Mesodermal cell (in vitro differentiated cells): Measurements from ENCODE around the gene NGEF.
"Not testable (repeated sequence)": the region's sequence is repeated elsewhere in the genome, so short reads cannot be mapped to it uniquely, and the experiment has no call there.

Source experiments
- H3K27ac ChIP-seq: 2 replicates; pipeline ENCODE4 v1.7.0; 2013; ENCODE audit warnings: mild to moderate bottlenecking, low read depth, low read length, moderate library complexity; ENCODE audit not compliant: severe bottlenecking
- H3K36me3 ChIP-seq: 2 replicates; pipeline ENCODE4 v1.7.1; 2013; ENCODE audit warnings: mild to moderate bottlenecking, low read length, moderate library complexity; ENCODE audit not compliant: control insufficient read depth, insufficient read depth
- H3K4me1 ChIP-seq: one replicate; pipeline ENCODE4 v1.7.1; 2013; ENCODE audit warnings: mild to moderate bottlenecking, low read length; ENCODE audit not compliant: insufficient read depth, control insufficient read depth, poor library complexity, severe bottlenecking
- H3K4me3 ChIP-seq: 2 replicates; pipeline ENCODE4 v1.7.0; 2013; ENCODE audit warnings: low read length, control low read depth, mild to moderate bottlenecking; ENCODE audit not compliant: insufficient read depth, poor library complexity, severe bottlenecking; ENCODE audit errors: extremely low read depth
- H3K9me3 ChIP-seq: 2 replicates; pipeline ENCODE4 v1.7.1; 2013; ENCODE audit warnings: mild to moderate bottlenecking, low read length, moderate library complexity; ENCODE audit not compliant: control insufficient read depth
- whole genome bisulfite sequencing, 2 experiments: methylation state at CpG; one replicate each; pipeline ENCODE4 v1.1.5; 2013; ENCODE audit warnings: missing lambda C conversion rate in 2 of 2; ENCODE audit not compliant: insufficient coverage in 2 of 2; 5-methylcytosine and 5-hydroxymethylcytosine counted together

Gene NGEF

GRCh38 chr2:233019610-233020009, 6.6 kb upstream of the NGEF start:
- H3K27ac ChIP-seq, H3K4me3 ChIP-seq, H3K4me1 ChIP-seq, H3K9me3 ChIP-seq, H3K36me3 ChIP-seq: not testable (repeated sequence)
- WGBS, 2 experiments = 100% methylated on average over 1 of the region's 4 CpGs; no CpG with 5 or more reads in 1 of the 2 experiments

- no peak overlapping the region for H3K4me3 ChIP-seq
- H3K27ac ChIP-seq = no peak overlapping the region
- no CpG with 5 or more reads among the region's 1 CpG for WGBS, 2 experiments
- H3K9me3 ChIP-seq = no peaks in the 10 kb centered on the region
- no peaks in the 10 kb centered on the region for H3K4me1 ChIP-seq
- H3K36me3 ChIP-seq = no peaks in the 10 kb centered on the region
Observed at GRCh38 chr2:233017947-233018346, 4.9 kb upstream of the NGEF start.

GRCh38 chr2:233015019-233015645, 2.1 kb upstream of the NGEF start:
- no peaks in the 10 kb centered on the region for H3K36me3 ChIP-seq
- no peaks in the 10 kb centered on the region for H3K4me1 ChIP-seq
- no peaks in the 10 kb centered on the region for H3K9me3 ChIP-seq
- WGBS, 2 experiments = 88 to 92% methylated on average over 1 of the region's 1 CpG
- H3K27ac ChIP-seq = no peak overlapping the region
- H3K4me3 ChIP-seq = no peak overlapping the region

GRCh38 chr2:233013650-233014049, 594 bp upstream of the NGEF start:
- H3K27ac ChIP-seq = no peak overlapping the region
- H3K36me3 ChIP-seq = no peaks in the 10 kb centered on the region
- no peaks in the 10 kb centered on the region for H3K4me1 ChIP-seq
- no peak overlapping the region for H3K4me3 ChIP-seq
- 83 to 100% methylated on average over 1 of the region's 1 CpG for WGBS, 2 experiments
- no peaks in the 10 kb centered on the region for H3K9me3 ChIP-seq

- Histone ChIP-seq H3K9me3 (no peaks in the 10 kb centered on the region), H3K4me3 (no peak overlapping the region), H3K4me1 (no peaks in the 10 kb centered on the region), H3K27ac (no peak overlapping the region), H3K36me3 (no peaks in the 10 kb centered on the region)
- 82 to 92% methylated on average over 7 to 11 of the region's 12 CpGs for WGBS, 2 experiments
Observed at GRCh38 chr2:233012301-233012971, 620 bp downstream of the NGEF start.

- Histone ChIP-seq H3K36me3 (no peaks in the 10 kb centered on the region), H3K27ac (no peak overlapping the region), H3K4me3 (no peak overlapping the region), H3K9me3 (no peaks in the 10 kb centered on the region), H3K4me1 (no peaks in the 10 kb centered on the region)
- no CpG with 5 or more reads among the region's 1 CpG for WGBS, 2 experiments
Observed at GRCh38 chr2:233011702-233012131, 1.3 kb downstream of the NGEF start.

- H3K4me1 ChIP-seq = no peaks in the 10 kb centered on the region
- WGBS, 2 experiments = 92 to 95% methylated on average over 5 to 6 of the region's 6 CpGs
Observed at GRCh38 chr2:233011268-233011650, 1.8 kb downstream of the NGEF start.

GRCh38 chr2:233010569-233011267, 2.3 kb downstream of the NGEF start:
- Histone ChIP-seq H3K4me3 (no peak overlapping the region), H3K9me3 (no peaks in the 10 kb centered on the region), H3K27ac (no peak overlapping the region), H3K36me3 (no peaks in the 10 kb centered on the region), H3K4me1 (no peaks in the 10 kb centered on the region)
- 88 to 93% methylated on average over 3 to 5 of the region's 9 CpGs for WGBS, 2 experiments

More at GRCh38 chr2:233011268-233011650, 1.8 kb downstream of the NGEF start:
- H3K4me3 ChIP-seq = no peak overlapping the region
- H3K36me3 ChIP-seq = no peaks in the 10 kb centered on the region
- H3K9me3 ChIP-seq = no peaks in the 10 kb centered on the region
- no peak overlapping the region for H3K27ac ChIP-seq

GRCh38 chr2:233009661-233010060, 3.4 kb downstream of the NGEF start:
- Histone ChIP-seq H3K4me1 (no peaks in the 10 kb centered on the region), H3K36me3 (no peaks in the 10 kb centered on the region), H3K27ac (no peak overlapping the region), H3K9me3 (no peaks in the 10 kb centered on the region), H3K4me3 (no peak overlapping the region)
- WGBS, 2 experiments = 71 to 100% methylated on average over 2 to 3 of the region's 3 CpGs

GRCh38 chr2:233007739-233008138, 5.3 kb downstream of the NGEF start:
- 78 to 93% methylated on average over 1 to 2 of the region's 3 CpGs for WGBS, 2 experiments
- no peaks in the 10 kb centered on the region for H3K9me3 ChIP-seq
- H3K4me3 ChIP-seq = no peak overlapping the region
- no peaks in the 10 kb centered on the region for H3K36me3 ChIP-seq
- H3K27ac ChIP-seq = no peak overlapping the region
- no peaks in the 10 kb centered on the region for H3K4me1 ChIP-seq

- 81 to 84% methylated on average over 3 to 6 of the region's 7 CpGs for WGBS, 2 experiments
- H3K27ac ChIP-seq = no peak overlapping the region
- H3K4me3 ChIP-seq = no peak overlapping the region
- no peaks in the 10 kb centered on the region for H3K4me1 ChIP-seq
- no peaks in the 10 kb centered on the region for H3K36me3 ChIP-seq
- H3K9me3 ChIP-seq = no peaks in the 10 kb centered on the region
Observed at GRCh38 chr2:233007270-233007669, 5.8 kb downstream of the NGEF start.
